Upper lobe of right lung (tissue), 1 donor: ENCODE results near the gene ALAD. TPM values are rescaled to one million over a fixed set of nuclear protein-coding genes. Genes with fewer than 3 reads are reported as not detected.
"Not testable (repeated sequence)": the region's sequence is repeated elsewhere in the genome, so short reads cannot be mapped to it uniquely, and the experiment has no call there.

Experiments used
- ATAC-seq: fragments of 200-7000 bp; cut with Tn5 transposase; one replicate; pipeline ENCODE4 v1.9.1; 2020; ENCODE audit warnings: mild to moderate bottlenecking, moderate library complexity
- DNase-seq: peaks from one replicate; pipeline ENCODE4 v3.0.0-alpha.2; 2020
- H3K27ac ChIP-seq: fragments of 200-600 bp; one replicate; pipeline ENCODE4 v1.8.0; 2022
- H3K27me3 ChIP-seq: fragments of 200-600 bp; one replicate; pipeline ENCODE4 v1.8.0; 2022; ENCODE audit warnings: mild to moderate bottlenecking
- H3K36me3 ChIP-seq: fragments of 200-600 bp; one replicate; pipeline ENCODE4 v1.8.0; 2022
- H3K4me1 ChIP-seq: fragments of 200-600 bp; one replicate; pipeline ENCODE4 v1.8.0; 2022
- H3K4me3 ChIP-seq: fragments of 200-600 bp; one replicate; pipeline ENCODE4 v1.8.0; 2022; ENCODE audit warnings: mild to moderate bottlenecking
- H3K9me3 ChIP-seq: fragments of 200-600 bp; one replicate; pipeline ENCODE4 v1.8.0; 2022
- intact Hi-C: fragments of 100-400 bp; cut with DNase I; formaldehyde crosslinking; loops from one replicate; pipeline ENCODE4 v1.11.0; 2022
- total RNA-seq: library from RNA; stranded (reverse); fragmentation: NEBNext Ultra II Directional; extraction: Animal tissue kit (Norgen Biotek cat#: 25700); gene quantifications from one replicate; pipeline ENCODE4 v1.2.1, GENCODE V29; 2021
- TF ChIP-seq, protein P1 (sequence below): fragments of 200-600 bp; IDR thresholded peaks from one replicate; pipeline ENCODE4 v1.8.0; 2022; ENCODE audit warnings: antibody characterized with exemption
- donor health status: DM: no; HTN: yes; CAD: no; lungs with severe emphysema.

The ALAD gene
- total RNA-seq, 1 donor from 2014 or later: 37.7 TPM

GRCh38 chr9:113381909-113382411 is 19.1 kb downstream of the ALAD start:
- H3K9me3 ChIP-seq: no peaks in the 10 kb centered on the region
- intact Hi-C loops: no loop called here
- peaks cover 4% of the 10 kb centered on the region for H3K36me3 ChIP-seq
- TF ChIP-seq, protein P1, sequence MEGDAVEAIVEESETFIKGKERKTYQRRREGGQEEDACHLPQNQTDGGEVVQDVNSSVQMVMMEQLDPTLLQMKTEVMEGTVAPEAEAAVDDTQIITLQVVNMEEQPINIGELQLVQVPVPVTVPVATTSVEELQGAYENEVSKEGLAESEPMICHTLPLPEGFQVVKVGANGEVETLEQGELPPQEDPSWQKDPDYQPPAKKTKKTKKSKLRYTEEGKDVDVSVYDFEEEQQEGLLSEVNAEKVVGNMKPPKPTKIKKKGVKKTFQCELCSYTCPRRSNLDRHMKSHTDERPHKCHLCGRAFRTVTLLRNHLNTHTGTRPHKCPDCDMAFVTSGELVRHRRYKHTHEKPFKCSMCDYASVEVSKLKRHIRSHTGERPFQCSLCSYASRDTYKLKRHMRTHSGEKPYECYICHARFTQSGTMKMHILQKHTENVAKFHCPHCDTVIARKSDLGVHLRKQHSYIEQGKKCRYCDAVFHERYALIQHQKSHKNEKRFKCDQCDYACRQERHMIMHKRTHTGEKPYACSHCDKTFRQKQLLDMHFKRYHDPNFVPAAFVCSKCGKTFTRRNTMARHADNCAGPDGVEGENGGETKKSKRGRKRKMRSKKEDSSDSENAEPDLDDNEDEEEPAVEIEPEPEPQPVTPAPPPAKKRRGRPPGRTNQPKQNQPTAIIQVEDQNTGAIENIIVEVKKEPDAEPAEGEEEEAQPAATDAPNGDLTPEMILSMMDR: no peak
- DNase-seq: peak; percentile 38
- H3K4me1 ChIP-seq: no peaks in the 10 kb centered on the region
- no peak overlapping the region for H3K4me3 ChIP-seq
- peak overlapping the region; percentile 51 for H3K27ac ChIP-seq
- no peaks in the 10 kb centered on the region for H3K27me3 ChIP-seq
- ATAC-seq: peak; percentile 81

DNA sequence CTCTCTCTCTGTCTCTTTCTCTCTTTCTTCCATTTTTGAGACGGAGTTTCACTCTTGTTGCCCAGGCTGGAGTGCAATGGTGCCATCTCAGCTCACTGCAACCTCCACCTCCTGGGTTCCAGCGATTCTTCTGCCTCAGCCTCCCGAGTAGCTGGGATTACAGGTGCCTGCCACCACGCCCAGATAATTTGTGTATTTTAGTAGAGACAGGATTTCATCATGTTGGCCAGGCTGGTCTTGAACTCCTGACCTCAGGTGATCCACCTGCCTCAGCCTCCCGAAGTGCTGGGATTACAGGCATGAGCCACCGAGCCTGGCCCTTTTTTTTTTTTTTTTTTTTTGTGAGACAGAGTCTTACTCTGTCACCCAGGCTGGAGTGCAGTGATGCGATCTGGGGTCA is 19.6 kb downstream of the ALAD start:
- H3K9me3 ChIP-seq, H3K4me1 ChIP-seq, intact Hi-C loops, H3K27me3 ChIP-seq, H3K36me3 ChIP-seq, H3K4me3 ChIP-seq, ATAC-seq, H3K27ac ChIP-seq: not testable (repeated sequence)
- DNase-seq: peak; percentile 11

GRCh38 chr9:113380869-113381378 is 20.2 kb downstream of the ALAD start:
- ATAC-seq: no peak
- no peaks in the 10 kb centered on the region for H3K9me3 ChIP-seq
- H3K36me3 ChIP-seq: no peaks in the 10 kb centered on the region
- H3K27ac ChIP-seq: no peak overlapping the region
- peak; percentile 9 for DNase-seq
- H3K27me3 ChIP-seq: no peaks in the 10 kb centered on the region
- intact Hi-C loops: no loop called here
- H3K4me1 ChIP-seq: no peaks in the 10 kb centered on the region
- TF ChIP-seq, protein P1: no peak
- H3K4me3 ChIP-seq: no peak overlapping the region

GRCh38 chr9:113379829-113380210 is 21.3 kb downstream of the ALAD start:
- H3K27me3 ChIP-seq, ATAC-seq, H3K4me1 ChIP-seq, H3K36me3 ChIP-seq, H3K4me3 ChIP-seq, H3K9me3 ChIP-seq, intact Hi-C loops, H3K27ac ChIP-seq, DNase-seq: not testable (repeated sequence)

- H3K4me1 ChIP-seq, intact Hi-C loops, H3K4me3 ChIP-seq, H3K27ac ChIP-seq, H3K9me3 ChIP-seq, ATAC-seq, H3K27me3 ChIP-seq, H3K36me3 ChIP-seq: not testable (repeated sequence)
- DNase-seq: peak; percentile 30
Measured at GRCh38 chr9:113379094-113379828, 21.8 kb downstream of the ALAD start.

GRCh38 chr9:113376634-113377567 is 24.2 kb downstream of the ALAD start, which contains the start of gene HDHD3:
Gene HDHD3, minus strand, starts transcription at chr9:113376986. Its CDS starts 2,632 bp downstream, at chr9:113374354.
- no peaks in the 10 kb centered on the region for H3K36me3 ChIP-seq
- H3K27me3 ChIP-seq: no peaks in the 10 kb centered on the region
- ATAC-seq (peak; percentile 90), DNase-seq (peak; percentile 83)
- H3K27ac ChIP-seq: peak within 1 kb of the TSS; percentile 76
- no peaks in the 10 kb centered on the region for H3K9me3 ChIP-seq
- TF ChIP-seq, protein P1: no peak
- intact Hi-C loops: no loop called here
- H3K4me3 ChIP-seq: peak within 1 kb of the TSS; percentile 69
- no peaks in the 10 kb centered on the region for H3K4me1 ChIP-seq
